DLD1 (cell line): ENCODE measurements around the gene PHACTR3.

Experiments used
- in situ Hi-C: cut with HindIII; loops from 2 replicates; pipeline ENCODE4 v1.10.0; 2017; ENCODE audit warnings: low sequenced_read_pairs

PHACTR3 gene

GRCh38 chr20:59668926-59669850, 64.8 kb downstream of the PHACTR3 start:
- in situ Hi-C loops = no loop called here

DNA sequence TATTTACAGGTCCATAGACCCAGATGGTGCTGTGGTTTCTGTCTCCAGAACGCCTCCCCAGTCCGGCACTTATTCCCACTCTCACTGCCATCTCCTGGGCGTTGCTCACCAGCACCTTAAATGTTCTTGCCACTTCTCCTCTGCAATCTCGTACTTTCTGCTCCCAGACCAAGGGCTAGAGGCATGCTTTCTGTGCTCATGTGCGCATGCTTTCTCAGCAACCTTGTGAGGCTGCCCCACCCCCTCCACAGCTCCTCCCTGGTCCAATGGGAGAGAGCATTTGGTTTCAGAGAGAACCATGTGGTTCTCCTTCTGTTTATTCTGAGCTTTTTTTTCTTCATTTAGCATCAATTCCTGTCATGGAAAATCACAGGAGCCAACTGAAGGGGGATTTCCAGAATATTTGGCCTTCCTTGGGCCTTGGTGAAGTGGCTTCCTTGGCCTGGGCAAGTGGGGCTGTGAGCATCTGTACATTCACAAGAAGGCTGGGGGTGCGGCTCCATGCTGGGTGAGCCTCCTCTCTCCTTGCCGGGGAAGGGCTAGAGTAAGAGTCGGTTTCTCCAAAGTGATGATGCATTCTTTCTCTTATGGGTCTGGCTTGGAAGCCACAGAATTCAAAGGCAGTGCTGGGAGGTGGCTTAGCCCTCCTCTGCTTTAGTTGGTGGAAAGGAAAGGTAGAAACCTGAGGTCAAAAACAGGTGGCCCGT, 66.6 kb downstream of the PHACTR3 start:
- in situ Hi-C loops = no loop called here

GRCh38 chr20:59671661-59672471, 67.5 kb downstream of the PHACTR3 start:
- in situ Hi-C loops = no loop called here

GRCh38 chr20:59672576-59672975, 68.2 kb downstream of the PHACTR3 start:
- in situ Hi-C loops = no loop called here

DNA sequence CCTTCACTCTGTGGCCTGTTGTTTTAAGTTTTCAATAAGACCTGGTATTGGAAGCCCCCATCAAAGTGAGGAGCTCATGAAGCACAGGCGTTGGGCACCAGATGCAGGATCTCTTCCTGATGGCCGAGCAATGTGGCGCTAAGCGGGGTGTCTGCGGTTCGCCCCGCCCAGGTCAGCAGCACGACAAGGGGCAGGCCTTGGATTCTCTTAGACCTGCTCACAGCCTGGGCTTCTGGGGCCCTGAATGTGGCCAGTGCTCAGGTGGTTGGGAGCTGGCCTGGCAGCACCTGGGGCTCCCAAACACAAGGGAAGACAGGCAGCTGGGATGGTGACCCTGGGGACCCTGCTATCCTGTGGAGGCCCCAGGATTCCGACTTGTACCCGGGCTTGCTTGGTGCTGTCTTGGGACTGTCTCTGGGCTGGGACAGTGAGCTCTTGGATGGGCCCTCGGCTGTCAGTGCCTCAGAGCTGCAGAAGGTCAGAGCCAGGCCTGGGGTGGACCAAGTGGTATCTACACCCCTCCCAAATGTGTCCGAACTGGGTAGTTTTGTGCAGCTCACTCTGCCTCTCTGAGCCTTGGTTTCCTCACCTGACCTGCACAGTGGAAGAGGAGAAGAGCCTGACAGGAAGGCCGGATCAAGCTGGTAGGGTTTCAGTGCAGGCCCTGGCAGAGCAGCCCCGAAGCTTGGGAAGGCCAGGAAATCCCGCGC, 69.1 kb downstream of the PHACTR3 start:
- in situ Hi-C loops = no loop called here

DNA sequence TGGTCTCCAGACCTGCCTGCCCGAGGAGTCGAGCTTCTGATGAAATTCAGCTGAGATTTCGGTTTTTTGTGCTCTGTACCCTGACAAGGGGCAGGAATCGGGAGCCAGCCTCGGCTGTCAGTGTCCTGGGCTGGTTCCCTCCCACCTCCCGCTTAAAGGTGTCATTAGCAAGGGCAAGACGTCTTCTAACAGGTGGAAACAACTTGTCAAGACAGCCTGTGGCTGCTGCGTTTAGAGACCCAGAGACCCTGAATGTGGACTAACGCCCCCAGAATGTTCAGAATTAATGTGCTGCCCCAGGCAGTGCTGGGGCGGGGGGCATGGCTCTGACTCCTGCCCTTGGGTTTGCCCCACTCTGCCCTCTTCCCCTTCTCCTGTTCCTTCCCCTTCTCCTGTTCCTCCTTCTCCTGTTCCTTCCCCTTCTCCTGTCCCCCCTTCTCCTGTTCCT, 69.7 kb downstream of the PHACTR3 start:
- in situ Hi-C loops = no loop called here

DNA sequence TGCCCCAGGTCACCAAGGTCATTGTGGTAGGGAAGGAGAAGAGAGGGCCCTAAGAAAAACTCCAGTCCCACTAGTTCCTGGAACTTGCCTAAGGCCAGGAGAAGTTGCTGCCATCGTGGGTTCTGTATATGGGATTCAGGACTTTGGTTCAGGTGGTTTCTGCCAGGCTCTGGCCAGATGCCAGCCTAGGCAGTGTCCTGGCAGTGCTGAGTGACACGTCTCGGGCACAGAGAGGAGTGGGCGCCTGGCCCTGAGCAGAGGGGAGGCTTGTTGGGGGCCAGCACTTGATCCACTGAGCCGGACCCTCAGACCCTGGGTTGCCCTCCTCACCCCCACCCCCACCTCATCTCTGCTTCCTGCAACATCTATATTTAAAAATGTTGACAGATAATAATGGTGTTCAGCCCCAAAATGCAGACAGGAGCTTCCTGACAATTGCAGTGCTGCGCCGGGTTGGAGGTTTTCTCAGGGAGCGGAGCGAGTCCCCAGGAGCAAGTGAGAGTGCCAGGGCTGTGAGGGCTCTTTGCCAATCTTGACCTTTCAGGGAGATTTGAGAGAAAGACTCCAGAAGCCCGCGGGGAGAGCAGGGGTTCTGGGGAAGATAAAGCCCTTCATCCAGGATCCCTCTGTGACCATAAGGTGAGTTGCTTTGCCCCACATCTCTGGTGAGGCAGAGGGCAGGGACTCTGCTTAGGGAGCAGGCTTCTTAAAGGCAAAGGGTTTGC, 71.9 kb downstream of the PHACTR3 start:
- in situ Hi-C loops = no loop called here

GRCh38 chr20:59676851-59677182, 72.5 kb downstream of the PHACTR3 start:
- in situ Hi-C loops = no loop called here

GRCh38 chr20:59677586-59677985, 73.2 kb downstream of the PHACTR3 start:
- in situ Hi-C loops = no loop called here

GRCh38 chr20:59678288-59678687, 73.9 kb downstream of the PHACTR3 start:
- in situ Hi-C loops = no loop called here

GRCh38 chr20:59678951-59679350, 74.6 kb downstream of the PHACTR3 start:
- in situ Hi-C loops = no loop called here

- in situ Hi-C loops = no loop called here
Observed at GRCh38 chr20:59680148-59680650, 75.9 kb downstream of the PHACTR3 start.

DNA sequence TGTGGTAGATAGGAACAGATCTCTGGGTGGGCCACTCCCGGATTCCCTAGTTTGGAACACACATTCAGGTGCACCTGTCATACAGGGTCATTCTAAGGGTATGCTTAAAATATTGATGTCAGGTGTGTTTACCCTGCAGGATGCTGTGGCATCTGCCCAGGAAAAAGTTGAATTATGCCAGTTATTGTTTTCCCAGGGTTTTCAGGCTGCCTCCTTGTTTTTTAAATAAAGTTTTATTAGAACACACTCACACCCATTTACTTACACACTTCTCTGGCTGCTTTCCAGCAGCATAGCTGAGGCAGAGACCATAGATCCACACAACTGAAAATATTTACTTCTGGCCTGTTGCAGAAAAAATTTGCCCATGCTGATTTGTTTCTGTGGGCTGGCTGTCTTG, 76.5 kb downstream of the PHACTR3 start:
- in situ Hi-C loops = no loop called here

DNA sequence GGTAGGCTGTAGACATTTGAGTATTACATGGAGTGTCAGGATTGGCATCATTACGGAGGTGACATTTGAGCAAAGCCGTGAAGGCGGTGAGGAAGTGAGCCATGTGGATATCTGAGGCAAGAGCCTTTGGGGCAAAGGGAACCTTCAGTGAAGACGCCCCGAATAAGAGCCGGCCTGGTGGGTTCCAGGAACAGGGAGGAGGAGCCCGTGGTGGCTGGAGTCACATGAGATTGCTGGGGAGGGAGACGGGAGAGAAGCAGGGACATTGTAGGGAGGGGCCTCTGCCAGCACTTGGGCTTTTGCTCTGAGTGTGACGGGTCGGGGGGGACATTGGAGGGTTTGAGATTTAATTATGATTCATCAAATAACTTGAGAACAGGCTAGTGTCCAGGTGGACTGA, 78.3 kb downstream of the PHACTR3 start:
- in situ Hi-C loops = no loop called here

DNA sequence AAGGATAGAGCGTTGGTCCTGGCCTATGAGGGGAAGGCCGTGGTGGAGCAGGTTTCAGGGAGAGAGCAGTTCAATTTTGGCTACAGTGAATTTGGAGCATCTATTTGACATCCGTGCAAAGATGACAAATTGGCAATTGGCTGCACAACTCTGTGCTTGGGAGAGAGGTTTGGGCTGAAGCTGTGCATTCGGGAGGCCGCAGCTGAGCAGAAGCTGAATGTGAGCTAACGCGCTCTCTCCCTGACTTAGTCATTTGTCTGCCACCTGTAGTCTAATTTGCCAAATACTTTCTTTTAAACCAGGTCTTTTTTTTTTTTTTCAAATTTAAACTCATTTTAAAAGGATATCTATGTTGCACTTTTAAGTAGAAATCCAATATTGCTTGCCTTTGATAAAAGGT, 78.8 kb downstream of the PHACTR3 start:
- in situ Hi-C loops = no loop called here

GRCh38 chr20:59684685-59685242, 80.4 kb downstream of the PHACTR3 start:
- in situ Hi-C loops = no loop called here

GRCh38 chr20:59686404-59687346, 82.3 kb downstream of the PHACTR3 start:
- in situ Hi-C loops = no loop called here

DNA sequence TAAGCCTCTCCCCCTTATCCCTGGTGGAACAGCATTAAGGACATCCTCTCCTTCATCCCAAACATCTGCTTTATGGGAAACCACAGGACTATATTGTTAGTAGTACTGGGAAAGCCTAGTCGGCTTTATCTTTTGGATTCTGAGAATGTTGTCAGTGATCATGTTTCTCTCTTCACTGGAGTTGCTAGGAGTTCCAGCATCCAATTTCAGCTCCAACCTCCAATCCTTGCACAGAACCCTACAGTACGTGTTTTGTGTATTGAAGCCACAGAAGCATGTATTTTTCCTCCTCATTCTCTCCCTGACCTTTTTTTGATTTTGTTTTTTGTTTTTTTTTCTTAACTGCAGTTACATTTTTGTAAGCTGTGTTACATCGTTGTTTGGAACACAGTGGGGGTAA, 84.0 kb downstream of the PHACTR3 start:
- in situ Hi-C loops = no loop called here
